Measurements from ENCODE around the gene MAST1.
"Not testable (repeated sequence)": the region's sequence is repeated elsewhere in the genome, so short reads cannot be mapped to it uniquely, and the experiment has no call there.

Gene MAST1

GRCh38 chr19:12872941-12873890 lies 34.9 kb downstream of the MAST1 start:
- DNase-seq: peak; percentile 83 to 84

DNA sequence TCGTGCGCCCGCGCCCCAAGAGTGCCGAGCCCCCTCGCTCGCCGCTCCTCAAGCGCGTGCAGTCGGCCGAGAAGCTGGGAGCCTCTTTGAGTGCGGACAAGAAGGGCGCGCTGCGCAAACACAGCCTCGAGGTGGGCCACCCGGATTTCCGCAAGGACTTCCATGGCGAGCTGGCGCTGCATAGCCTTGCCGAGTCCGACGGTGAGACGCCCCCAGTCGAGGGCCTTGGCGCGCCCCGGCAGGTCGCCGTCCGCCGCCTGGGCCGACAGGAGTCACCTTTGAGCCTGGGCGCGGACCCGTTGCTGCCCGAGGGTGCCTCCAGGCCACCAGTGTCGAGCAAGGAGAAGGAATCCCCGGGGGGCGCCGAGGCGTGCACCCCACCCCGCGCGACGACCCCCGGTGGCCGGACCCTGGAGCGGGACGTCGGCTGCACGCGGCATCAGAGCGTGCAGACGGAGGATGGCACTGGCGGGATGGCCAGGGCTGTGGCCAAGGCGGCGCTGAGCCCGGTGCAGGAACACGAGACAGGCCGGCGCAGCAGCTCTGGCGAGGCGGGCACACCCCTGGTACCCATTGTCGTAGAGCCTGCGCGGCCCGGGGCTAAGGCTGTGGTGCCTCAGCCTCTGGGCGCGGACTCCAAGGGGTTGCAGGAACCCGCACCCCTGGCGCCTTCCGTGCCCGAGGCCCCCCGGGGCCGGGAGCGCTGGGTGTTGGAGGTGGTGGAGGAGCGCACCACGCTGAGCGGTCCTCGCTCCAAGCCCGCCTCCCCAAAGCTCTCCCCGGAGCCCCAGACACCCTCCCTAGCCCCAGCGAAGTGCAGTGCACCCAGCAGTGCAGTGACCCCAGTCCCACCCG lies 35.8 kb downstream of the MAST1 start:
- no peak for DNase-seq

- DNase-seq: no peak
These were observed 36.8 kb downstream of the MAST1 start for GRCh38 chr19:12875086-12875485.

- DNase-seq: no peak
These were observed 42.3 kb downstream of the MAST1 start for GRCh38 chr19:12880551-12881171.

- DNase-seq: peak; percentile 93 to 95
These were observed 43.0 kb downstream of the MAST1 start, which contains the start of gene DNASE2 for GRCh38 chr19:12881172-12881808. Gene DNASE2, minus strand, starts transcription at chr19:12881449. Its CDS starts 74 bp downstream, at chr19:12881375.

GRCh38 chr19:12882589-12882988 lies 44.3 kb downstream of the MAST1 start:
- DNase-seq: no peak

DNA sequence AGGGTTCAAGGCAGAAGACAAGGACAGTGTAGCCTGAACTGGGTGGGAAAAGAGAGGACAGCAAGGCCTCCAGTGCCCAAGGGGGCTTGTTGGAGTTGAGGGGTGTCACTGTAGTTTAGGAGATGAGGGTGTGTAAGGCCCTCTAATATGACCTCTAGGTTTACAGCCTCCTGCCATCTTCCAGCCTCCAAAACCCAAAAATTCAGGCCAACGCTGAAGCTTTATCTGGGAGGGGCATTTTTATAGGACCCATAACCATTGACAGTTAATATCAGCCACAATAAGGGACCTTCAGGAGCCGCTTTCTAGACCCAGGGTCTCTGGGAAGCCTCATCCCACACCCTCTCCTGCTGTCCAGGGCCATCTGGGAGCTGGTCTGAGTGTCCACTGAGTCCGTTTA lies 45.9 kb downstream of the MAST1 start:
- DNase-seq: no peak

DNA sequence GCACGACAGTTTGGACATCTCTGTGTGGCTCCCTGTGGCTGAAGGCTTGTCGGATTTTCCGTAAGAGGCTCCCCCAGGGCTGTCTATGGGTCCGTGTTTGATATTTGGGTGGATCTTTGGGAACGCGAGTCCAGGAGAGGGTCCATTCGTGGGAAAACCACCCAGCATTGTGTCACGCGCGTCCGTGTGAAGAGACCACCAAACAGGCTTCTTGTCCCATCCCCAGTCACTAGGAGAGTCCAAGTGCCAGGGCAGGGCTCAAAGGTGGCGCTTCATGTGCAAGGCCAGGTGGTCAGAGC lies 46.3 kb downstream of the MAST1 start:
- DNase-seq: no peak

GRCh38 chr19:12884926-12885748 lies 46.8 kb downstream of the MAST1 start:
- peak; percentile 94 to 95 for DNase-seq

DNA sequence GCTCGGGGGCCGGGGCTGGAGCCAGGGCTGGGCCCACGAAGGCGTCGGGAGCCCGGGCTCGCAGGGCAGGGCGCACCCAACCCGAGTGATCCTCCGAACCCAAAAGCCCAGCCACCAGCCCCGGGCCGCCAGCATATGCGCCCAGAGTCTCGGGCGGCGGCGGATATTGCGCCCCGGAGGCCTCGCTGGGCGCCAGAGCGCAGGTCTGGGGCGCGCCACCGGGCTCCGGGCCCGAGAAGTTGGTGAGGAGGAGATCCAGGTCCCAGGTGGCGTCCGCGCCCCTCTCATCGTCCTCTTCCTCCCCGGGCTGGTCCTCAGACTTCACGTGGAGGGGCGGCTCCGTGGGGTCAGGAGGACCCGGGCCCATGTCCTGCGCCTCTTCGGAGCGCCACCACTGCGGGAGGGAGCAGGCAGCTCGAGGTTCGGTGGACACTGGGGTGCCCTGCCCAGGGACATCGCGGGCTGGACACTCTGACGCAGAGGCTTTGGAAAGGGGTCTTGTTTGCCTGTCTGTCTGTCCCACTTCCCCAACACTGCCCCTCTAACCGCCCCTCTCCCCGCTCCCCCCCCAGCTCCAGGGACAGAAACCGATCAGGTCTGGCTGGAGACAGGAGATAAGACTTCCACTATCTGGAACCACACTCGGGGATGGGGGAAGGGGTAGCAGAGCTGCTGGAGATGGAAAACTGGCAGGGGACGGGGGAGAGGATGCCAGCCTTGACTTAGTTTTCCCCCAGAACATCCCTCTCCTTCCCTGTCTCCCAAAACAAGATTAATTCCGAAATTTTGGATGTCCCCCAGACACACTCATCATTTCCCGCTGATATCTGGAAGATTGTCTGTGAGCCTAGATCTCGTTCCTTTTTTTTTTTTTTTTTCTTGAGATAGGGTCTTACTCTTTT lies 47.7 kb downstream of the MAST1 start:
- DNase-seq: no peak

- no peak for DNase-seq
These were observed 48.3 kb downstream of the MAST1 start for GRCh38 chr19:12886651-12886968.

DNA sequence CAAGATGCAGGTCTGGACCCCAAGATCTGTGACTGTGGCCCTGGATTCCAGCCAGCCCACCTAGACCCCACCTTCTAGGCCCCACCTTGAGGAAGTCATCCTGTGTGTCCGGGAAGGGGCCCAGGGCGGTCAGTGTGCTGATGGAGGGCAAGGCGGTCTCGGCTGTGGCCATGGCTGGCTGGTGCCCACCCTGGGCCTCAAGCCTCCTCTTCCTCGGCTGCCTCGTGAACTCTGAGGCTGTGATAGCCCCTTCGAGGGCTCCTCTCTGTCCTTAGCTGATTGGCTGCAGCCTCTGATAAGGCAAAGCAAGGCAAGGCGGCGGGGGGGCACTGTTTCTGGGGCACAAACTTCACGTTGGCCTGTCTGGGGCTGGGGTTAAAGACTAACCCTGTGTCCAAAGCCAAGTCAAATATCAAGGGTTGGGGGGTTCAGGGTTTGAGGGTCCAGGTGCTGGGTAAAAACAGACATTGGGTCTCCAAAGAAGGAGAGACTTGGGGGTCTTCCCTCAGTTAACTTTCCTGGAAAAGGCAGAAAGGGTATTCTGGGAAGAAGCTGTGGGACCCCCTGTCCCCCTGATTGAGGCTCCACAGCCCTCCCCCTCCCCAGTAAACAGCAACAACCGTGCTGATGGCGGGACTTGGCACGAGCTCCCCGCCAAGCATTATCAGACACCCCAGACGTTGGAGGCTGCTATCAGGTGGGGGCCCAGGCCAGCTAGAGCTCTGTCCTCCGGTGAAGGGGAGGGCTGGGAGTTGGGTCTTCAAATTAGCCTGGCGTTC lies 48.8 kb downstream of the MAST1 start, which contains the start of gene KLF1:
KLF1 (minus strand) TSS at position 233 of the 779 bp plus-strand sequence; CDS start at position 172, 61 bp downstream.
- no peak for DNase-seq

- no peak for DNase-seq
These were observed 49.8 kb downstream of the MAST1 start for GRCh38 chr19:12888006-12888603.

- not testable (repeated sequence) for DNase-seq
These were observed 52.0 kb downstream of the MAST1 start for GRCh38 chr19:12890299-12890786.

DNA sequence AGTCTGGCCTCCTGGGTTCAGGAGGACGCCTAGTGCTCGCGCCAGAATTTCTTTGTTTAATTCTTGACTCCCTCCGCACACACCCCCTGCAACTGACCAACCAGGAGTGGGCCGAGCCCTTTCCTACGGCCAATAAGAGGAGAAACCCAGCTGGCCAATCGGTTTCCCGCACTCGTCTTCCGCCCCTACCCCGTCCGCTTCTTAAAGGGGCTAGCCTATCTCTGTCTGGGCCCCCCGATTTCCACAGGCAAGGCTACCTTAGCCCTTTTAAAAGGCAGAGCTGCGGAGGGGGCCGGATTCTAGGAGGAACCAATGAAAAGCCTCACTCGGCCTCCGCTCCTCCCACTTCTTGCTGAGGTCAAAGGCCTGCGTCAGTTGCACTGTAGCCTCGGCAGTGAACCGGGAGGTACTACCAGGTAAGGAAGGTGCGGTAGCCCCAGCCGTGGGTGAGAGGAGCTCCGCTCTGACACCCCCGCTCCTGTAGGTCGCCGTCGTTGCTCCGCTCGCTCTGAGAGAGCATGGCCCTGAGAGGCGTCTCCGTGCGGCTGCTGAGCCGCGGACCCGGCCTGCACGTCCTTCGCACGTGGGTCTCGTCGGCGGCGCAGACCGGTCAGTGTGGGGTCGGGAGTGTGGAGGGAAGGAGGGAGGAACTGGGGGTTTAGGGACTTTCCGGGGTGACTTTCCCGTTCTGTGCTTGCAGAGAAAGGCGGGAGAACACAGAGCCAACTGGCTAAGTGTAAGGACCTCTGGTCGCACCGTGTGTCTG lies 52.7 kb downstream of the MAST1 start, which contains the start of gene GCDH:
GCDH (plus strand) TSS at position 374 of the 766 bp plus-strand sequence; CDS start at position 519, 145 bp downstream.
- DNase-seq: peak; percentile 96

- peak; percentile 35 to 45 for DNase-seq
These were observed 53.3 kb downstream of the MAST1 start for GRCh38 chr19:12891553-12892021.

GRCh38 chr19:12893582-12893981 lies 55.3 kb downstream of the MAST1 start:
- no peak for DNase-seq

- DNase-seq: no peak
These were observed 58.1 kb downstream of the MAST1 start for GRCh38 chr19:12896460-12896859.

Data from activated T-cell treated with anti-CD3 and anti-CD28 coated beads, Interleukin-2, amount 50 U/mL, for 48 hours (primary cell).